Measurements from ENCODE around the gene ASCL1. TPM values are rescaled to one million over a fixed set of nuclear protein-coding genes. Genes with fewer than 3 reads are reported as not detected.
A peak's percentile ranks its signal among the peaks of the same experiment; 100 is the strongest.

Gene ASCL1
- total and polyA plus RNA-seq, 2 of the 13 experiments (the other 11 are each of a cell fraction or from before 2014, with no cell fraction given) = not detected

DNA sequence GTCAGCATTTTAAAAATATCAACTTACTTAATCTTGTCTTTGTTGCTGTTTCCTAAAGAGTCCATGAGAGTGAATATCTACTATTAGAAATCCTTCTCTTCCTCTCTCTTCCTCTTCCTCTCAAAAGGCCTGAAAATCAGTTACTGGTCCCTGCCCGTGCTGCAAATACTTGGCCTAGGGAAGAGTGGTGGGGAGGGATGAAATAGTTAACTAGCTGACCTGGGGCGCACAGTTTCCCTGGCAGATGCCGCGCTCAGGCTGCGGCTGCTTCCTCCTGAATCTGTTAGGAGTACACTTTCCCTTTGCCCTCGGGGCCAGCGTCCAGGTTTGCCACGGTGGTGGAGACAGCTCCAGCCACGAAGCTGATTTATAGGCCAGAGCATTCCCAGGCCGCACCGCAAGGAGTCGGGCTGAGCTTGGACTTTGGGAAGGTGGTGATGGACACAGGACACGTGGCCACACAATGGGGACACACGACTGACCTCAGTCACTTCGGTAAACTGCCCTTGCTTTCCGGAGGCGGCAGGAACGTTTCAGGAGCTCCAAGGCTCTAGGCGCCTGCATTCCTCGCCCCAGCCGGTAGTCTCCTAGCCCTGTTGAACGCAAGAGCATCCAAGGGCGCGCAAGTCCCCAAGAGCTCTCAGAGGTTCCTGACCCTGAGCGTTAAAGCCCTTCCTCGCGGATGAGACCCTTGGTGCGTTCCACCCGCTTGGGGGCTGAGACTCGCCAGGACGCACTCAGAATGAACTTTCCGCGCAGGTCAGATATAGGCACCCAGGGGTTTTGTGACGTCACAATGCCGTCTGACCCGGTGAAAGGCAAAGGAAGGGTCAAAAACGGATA is 7.1 kb upstream of the ASCL1 start (continued):
- no peak for TF ChIP-seq HNRNPUL1 (IDR thresholded peaks at IDR 0.05; ENCODE audit: low read depth, low read length)
- TF ChIP-seq KLF11 (CRISPR knock-in tag; IDR thresholded peaks at IDR 0.05) = no peak
- TF ChIP-seq ZBTB38 (CRISPR knock-in tag; IDR thresholded peaks at IDR 0.05) = peak; percentile 65; the same call in 1 of the 2 replicates
- TF ChIP-seq, protein P1, sequence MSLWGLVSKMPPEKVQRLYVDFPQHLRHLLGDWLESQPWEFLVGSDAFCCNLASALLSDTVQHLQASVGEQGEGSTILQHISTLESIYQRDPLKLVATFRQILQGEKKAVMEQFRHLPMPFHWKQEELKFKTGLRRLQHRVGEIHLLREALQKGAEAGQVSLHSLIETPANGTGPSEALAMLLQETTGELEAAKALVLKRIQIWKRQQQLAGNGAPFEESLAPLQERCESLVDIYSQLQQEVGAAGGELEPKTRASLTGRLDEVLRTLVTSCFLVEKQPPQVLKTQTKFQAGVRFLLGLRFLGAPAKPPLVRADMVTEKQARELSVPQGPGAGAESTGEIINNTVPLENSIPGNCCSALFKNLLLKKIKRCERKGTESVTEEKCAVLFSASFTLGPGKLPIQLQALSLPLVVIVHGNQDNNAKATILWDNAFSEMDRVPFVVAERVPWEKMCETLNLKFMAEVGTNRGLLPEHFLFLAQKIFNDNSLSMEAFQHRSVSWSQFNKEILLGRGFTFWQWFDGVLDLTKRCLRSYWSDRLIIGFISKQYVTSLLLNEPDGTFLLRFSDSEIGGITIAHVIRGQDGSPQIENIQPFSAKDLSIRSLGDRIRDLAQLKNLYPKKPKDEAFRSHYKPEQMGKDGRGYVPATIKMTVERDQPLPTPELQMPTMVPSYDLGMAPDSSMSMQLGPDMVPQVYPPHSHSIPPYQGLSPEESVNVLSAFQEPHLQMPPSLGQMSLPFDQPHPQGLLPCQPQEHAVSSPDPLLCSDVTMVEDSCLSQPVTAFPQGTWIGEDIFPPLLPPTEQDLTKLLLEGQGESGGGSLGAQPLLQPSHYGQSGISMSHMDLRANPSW (CRISPR knock-in tag; IDR thresholded peaks at IDR 0.05; ENCODE audit: borderline replicate concordance) = no peak
- no peak for TF ChIP-seq POLR2A (IDR thresholded peaks at IDR 0.05; ENCODE audit: insufficient read depth in 1 of 2, low read depth in 2 of 2, low read length in 2 of 2)
- TF ChIP-seq U2AF2 (IDR thresholded peaks at IDR 0.05; ENCODE audit: low read depth, low read length) = no peak
- no peak for TF ChIP-seq PAF1 (CRISPR knock-in tag; IDR thresholded peaks at IDR 0.05)
- TF ChIP-seq, protein P2, sequence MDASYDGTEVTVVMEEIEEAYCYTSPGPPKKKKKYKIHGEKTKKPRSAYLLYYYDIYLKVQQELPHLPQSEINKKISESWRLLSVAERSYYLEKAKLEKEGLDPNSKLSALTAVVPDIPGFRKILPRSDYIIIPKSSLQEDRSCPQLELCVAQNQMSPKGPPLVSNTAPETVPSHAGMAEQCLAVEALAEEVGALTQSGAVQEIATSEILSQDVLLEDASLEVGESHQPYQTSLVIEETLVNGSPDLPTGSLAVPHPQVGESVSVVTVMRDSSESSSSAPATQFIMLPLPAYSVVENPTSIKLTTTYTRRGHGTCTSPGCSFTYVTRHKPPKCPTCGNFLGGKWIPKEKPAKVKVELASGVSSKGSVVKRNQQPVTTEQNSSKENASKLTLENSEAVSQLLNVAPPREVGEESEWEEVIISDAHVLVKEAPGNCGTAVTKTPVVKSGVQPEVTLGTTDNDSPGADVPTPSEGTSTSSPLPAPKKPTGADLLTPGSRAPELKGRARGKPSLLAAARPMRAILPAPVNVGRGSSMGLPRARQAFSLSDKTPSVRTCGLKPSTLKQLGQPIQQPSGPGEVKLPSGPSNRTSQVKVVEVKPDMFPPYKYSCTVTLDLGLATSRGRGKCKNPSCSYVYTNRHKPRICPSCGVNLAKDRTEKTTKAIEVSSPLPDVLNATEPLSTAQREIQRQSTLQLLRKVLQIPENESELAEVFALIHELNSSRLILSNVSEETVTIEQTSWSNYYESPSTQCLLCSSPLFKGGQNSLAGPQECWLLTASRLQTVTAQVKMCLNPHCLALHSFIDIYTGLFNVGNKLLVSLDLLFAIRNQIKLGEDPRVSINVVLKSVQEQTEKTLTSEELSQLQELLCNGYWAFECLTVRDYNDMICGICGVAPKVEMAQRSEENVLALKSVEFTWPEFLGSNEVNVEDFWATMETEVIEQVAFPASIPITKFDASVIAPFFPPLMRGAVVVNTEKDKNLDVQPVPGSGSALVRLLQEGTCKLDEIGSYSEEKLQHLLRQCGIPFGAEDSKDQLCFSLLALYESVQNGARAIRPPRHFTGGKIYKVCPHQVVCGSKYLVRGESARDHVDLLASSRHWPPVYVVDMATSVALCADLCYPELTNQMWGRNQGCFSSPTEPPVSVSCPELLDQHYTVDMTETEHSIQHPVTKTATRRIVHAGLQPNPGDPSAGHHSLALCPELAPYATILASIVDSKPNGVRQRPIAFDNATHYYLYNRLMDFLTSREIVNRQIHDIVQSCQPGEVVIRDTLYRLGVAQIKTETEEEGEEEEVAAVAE (CRISPR knock-in tag; IDR thresholded peaks at IDR 0.05; ENCODE audit: borderline replicate concordance) = 0 out of 2 replicates have a peak, but pooled peaks have one; percentile 43
- no peak for TF ChIP-seq ELF4 (CRISPR knock-in tag; IDR thresholded peaks at IDR 0.05; ENCODE audit: borderline replicate concordance)
- TF ChIP-seq, protein P3, sequence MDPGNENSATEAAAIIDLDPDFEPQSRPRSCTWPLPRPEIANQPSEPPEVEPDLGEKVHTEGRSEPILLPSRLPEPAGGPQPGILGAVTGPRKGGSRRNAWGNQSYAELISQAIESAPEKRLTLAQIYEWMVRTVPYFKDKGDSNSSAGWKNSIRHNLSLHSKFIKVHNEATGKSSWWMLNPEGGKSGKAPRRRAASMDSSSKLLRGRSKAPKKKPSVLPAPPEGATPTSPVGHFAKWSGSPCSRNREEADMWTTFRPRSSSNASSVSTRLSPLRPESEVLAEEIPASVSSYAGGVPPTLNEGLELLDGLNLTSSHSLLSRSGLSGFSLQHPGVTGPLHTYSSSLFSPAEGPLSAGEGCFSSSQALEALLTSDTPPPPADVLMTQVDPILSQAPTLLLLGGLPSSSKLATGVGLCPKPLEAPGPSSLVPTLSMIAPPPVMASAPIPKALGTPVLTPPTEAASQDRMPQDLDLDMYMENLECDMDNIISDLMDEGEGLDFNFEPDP (CRISPR knock-in tag; conservative IDR thresholded peaks at IDR 0.05) = no peak
- no peak for TF ChIP-seq RAD51 (IDR thresholded peaks at IDR 0.05; ENCODE audit: borderline replicate concordance)
- no peak for TF ChIP-seq NR1H2 (CRISPR knock-in tag; IDR thresholded peaks at IDR 0.05; ENCODE audit: borderline replicate concordance, low read depth)

Data from HepG2 (cell line).